ENCODE results near the gene MAPKAP1.

DNA sequence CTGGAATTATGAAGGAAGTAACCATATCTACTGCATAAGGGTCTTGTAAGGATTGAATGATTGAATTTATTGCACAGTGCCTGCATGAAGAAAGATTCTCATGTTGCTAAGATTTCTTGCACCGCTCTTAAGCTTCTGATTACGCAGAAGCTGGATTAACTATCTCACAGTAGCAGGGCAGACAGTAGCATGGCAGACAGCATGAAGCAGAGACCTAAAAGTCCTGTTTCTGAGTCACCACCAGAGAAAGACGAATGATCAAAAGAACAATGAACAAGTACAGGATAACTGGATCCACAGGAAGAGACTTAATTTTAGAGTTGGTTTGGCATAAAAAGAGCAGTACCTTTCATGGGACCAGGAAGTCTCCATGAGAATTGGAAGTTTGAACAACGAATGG is 142.4 kb downstream of the MAPKAP1 start:
- TF ChIP-seq POLR2A (IDR thresholded peaks at IDR 0.05; ENCODE audit: low read length) (no peak), GATA1 (IDR thresholded peaks at IDR 0.05; ENCODE audit: low read depth, low read length) (no peak)
